A549 (cell line): ENCODE data around the gene TSPAN5. TPM values are rescaled to one million over a fixed set of nuclear protein-coding genes. Genes with fewer than 3 reads are reported as not detected.
A peak's percentile ranks its signal among the peaks of the same experiment; 100 is the strongest.
"Not testable (repeated sequence)": the region's sequence is repeated elsewhere in the genome, so short reads cannot be mapped to it uniquely, and the experiment has no call there.

ENCODE experiments used
- ATAC-seq, 2 experiments: fragments of 200-7000 bp in 1 of 2; fragments of >200 bp in 1 of 2; cut with Nextera tagmentation in 1 of 2; cut with Tn5 transposase in 1 of 2; 3 replicates each; pipeline versions ENCODE4 v1.8.0 to v1.9.1; 2018 to 2020; ENCODE audit warnings: mild to moderate bottlenecking in 1 of 2, moderate library complexity in 1 of 2
- CTCF ChIA-PET: fragments of 300-600 bp; sonication (Branson Sonifier 250); formaldehyde crosslinking; extraction: SDS; loops from one replicate; lab custom pipeline; 2021; ENCODE audit warnings: antibody characterized with exemption, inconsistent platforms; lab: Yijun Ruan, JAX
- POLR2A ChIA-PET: fragments of 350-600 bp; formaldehyde crosslinking; extraction: SDS; loops from one replicate; lab custom pipeline; 2021; ENCODE audit warnings: antibody characterized with exemption, inconsistent platforms; lab: Yijun Ruan, JAX
- DNase-seq, 2 experiments: peaks; one replicate each; pipeline versions ENCODE4 v3.0.0 to v3.0.0-alpha.2; 2011 to 2016; ENCODE audit warnings: low read depth in 1 of 2, low spot score in 1 of 2
- FAIRE-seq: peaks from 2 replicates; lab custom pipeline; 2011; peaks lifted over from hg19 to GRCh38; lab: Jason Lieb, UNC
- H3K27ac ChIP-seq, 2 experiments: fragments of >200 bp; sonication (Bioruptor Twin); formaldehyde crosslinking; 3 replicates each; pipeline ENCODE4 v1.5.1; 2016 to 2017
- H3K4me1 ChIP-seq: fragments of >200 bp; sonication (Bioruptor Twin); formaldehyde crosslinking; 3 replicates; pipeline ENCODE4 v1.6.1; 2016
- H3K4me2 ChIP-seq: fragments of >200 bp; sonication (Bioruptor Twin); formaldehyde crosslinking; 3 replicates; pipeline ENCODE4 v1.6.1; 2016
- H3K4me3 ChIP-seq: fragments of >200 bp; sonication (Bioruptor Twin); formaldehyde crosslinking; 3 replicates; pipeline ENCODE4 v1.5.1; 2016
- H3K9me3 ChIP-seq: fragments of >200 bp; sonication (Bioruptor Twin); formaldehyde crosslinking; 3 replicates; pipeline ENCODE4 v1.6.1; 2016
- BCL3 ChIP-seq: fragments of >200 bp; sonication (Bioruptor Twin); formaldehyde crosslinking; IDR thresholded peaks from 3 replicates; pipeline ENCODE4 v1.6.1; 2016
- CBX2 ChIP-seq: fragments of 200-600 bp; sonication (generic); IDR thresholded peaks from 2 replicates; pipeline ENCODE4 v1.6.1; 2016; ENCODE audit warnings: low read depth, mild to moderate bottlenecking, borderline replicate concordance
- CHD2 ChIP-seq: fragments of 150-350 bp; IDR thresholded peaks from 2 replicates; pipeline ENCODE4 v1.6.1; 2014; ENCODE audit warnings: low read length; ENCODE audit not compliant: partially characterized antibody
- CTCF ChIP-seq: fragments of >200 bp; sonication (Bioruptor Twin); formaldehyde crosslinking; IDR thresholded peaks from 3 replicates; pipeline ENCODE4 v1.5.1; 2016
- EHMT2 ChIP-seq: fragments of 200-600 bp; sonication (generic); IDR thresholded peaks from 2 replicates; pipeline ENCODE4 v1.6.1; 2016; ENCODE audit warnings: antibody characterized with exemption, low read depth, mild to moderate bottlenecking, moderate library complexity
- EP300 ChIP-seq, 2 experiments: fragments of >200 bp; sonication (Bioruptor Twin); formaldehyde crosslinking; IDR thresholded peaks; 2 replicates in 1 of 2; 3 replicates in 1 of 2; pipeline ENCODE4 v1.6.1; 2016 to 2017
- GATA3 ChIP-seq: IDR thresholded peaks from 2 replicates; pipeline ENCODE4 v1.6.1; 2012; ENCODE audit warnings: borderline replicate concordance
- HEYL ChIP-seq: fragments of 250-450 bp; sonication (Bioruptor Pico); IDR thresholded peaks from 2 replicates; pipeline ENCODE4 v1.8.0; 2021; ENCODE audit warnings: mild to moderate bottlenecking, moderate library complexity
- JUNB ChIP-seq: fragments of >200 bp; sonication (Bioruptor Twin); formaldehyde crosslinking; IDR thresholded peaks from 2 replicates; pipeline ENCODE4 v1.6.1; 2016
- MAZ ChIP-seq: fragments of 150-350 bp; IDR thresholded peaks from 2 replicates; pipeline ENCODE4 v1.6.1; 2014; ENCODE audit warnings: antibody characterized with exemption, low read depth, low read length, borderline replicate concordance
- PHF8 ChIP-seq: fragments of 200-600 bp; sonication (generic); IDR thresholded peaks from 2 replicates; pipeline ENCODE4 v1.6.1; 2016; ENCODE audit warnings: low read depth, mild to moderate bottlenecking, antibody characterized with exemption, moderate library complexity, borderline replicate concordance
- RAD21 ChIP-seq, 2 experiments: fragments of >200 bp in 1 of 2; sonication (Bioruptor Twin) in 1 of 2; formaldehyde crosslinking in 1 of 2; IDR thresholded peaks in 1 of 2; conservative IDR thresholded peaks in 1 of 2; 2 replicates in 1 of 2; 3 replicates in 1 of 2; pipeline ENCODE4 v1.6.1; 2012 to 2018; ENCODE audit warnings: inconsistent platforms in 1 of 2
- SMC3 ChIP-seq: fragments of >200 bp; sonication (Bioruptor Twin); formaldehyde crosslinking; IDR thresholded peaks from 3 replicates; pipeline ENCODE4 v1.6.1; 2018; ENCODE audit warnings: inconsistent platforms
- WGBS: methylation state at CpG from one replicate; pipeline ENCODE4 v1.1.6; 2017; ENCODE audit errors: missing lambda C conversion rate; 5-methylcytosine and 5-hydroxymethylcytosine counted together
- polyA plus RNA-seq, 4 experiments: library from polyadenylated mRNA; depleted of rRNA in 3 of 4; stranded (reverse); fragments of >200 nt; fragmentation: RNase III in 1 of 4; extraction: RNeasy Plus Mini Kit Qiagen cat#74134 plus additional on column Dnase treatment in 1 of 4; gene quantifications; 2 replicates in 3 of 4; 3 replicates in 1 of 4; pipeline ENCODE4 v1.2.3, GENCODE V29; 2011 to 2017
- TF ChIP-seq, protein P1 (sequence below): IDR thresholded peaks from 2 replicates; pipeline ENCODE4 v1.6.1; 2012
- TF ChIP-seq, protein P2 (sequence below): fragments of 250-450 bp; sonication (Bioruptor Pico); IDR thresholded peaks from 2 replicates; pipeline ENCODE4 v1.5.0; 2021; ENCODE audit warnings: mild to moderate bottlenecking, moderate library complexity, borderline replicate concordance

TSPAN5 gene
- polyA plus RNA-seq, 2 of the 4 experiments (the other 2 are of a cell fraction): 9.5 to 12.4 TPM

DNA sequence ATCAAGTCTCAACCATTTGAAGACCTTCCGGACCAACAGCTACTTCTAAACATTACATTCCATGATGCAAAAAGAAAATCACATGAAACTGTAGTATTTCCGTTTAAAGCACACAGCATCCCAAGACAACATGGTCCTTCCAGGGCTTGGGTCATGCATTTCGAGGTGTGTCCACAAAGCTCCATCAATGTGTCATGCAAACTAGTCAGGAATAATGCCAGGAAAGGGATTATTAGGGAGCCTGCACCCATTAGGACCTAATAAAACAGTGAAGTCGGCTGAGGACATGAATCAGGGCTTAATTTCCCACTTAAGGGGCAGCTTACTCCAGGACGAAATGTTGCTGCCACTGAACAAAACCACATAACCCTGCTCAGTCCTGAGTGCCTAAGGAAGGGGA, 177.9 kb downstream of the TSPAN5 start (continued):
- TF ChIP-seq, protein P1, sequence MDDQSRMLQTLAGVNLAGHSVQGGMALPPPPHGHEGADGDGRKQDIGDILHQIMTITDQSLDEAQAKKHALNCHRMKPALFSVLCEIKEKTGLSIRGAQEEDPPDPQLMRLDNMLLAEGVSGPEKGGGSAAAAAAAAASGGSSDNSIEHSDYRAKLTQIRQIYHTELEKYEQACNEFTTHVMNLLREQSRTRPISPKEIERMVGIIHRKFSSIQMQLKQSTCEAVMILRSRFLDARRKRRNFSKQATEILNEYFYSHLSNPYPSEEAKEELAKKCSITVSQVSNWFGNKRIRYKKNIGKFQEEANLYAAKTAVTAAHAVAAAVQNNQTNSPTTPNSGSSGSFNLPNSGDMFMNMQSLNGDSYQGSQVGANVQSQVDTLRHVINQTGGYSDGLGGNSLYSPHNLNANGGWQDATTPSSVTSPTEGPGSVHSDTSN: no peak
- TF ChIP-seq EP300 (IDR thresholded peaks at IDR 0.05) (no peak), HEYL (CRISPR knock-in tag) (no peak)

DNA sequence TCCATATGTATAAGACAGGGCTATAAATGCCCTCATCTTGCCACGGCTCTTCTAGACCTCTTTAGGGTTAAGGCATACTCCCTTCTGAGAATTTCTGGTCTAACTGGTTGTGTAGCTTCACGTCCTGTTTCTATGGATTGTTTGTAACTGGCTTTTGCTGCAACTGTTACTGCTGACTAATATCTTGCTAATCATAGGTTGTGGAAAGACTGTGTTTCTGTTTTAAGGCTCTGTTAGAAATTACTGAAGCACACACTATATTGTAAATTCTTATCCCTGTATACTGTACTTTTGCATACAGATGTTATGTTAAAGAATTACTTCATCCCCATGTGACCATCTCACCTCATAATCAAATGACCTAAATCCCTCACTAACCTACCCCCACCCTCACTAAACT, 178.8 kb downstream of the TSPAN5 start:
- H3K4me1 ChIP-seq: peaks cover 40% of the 10 kb centered on the region
- 55% methylated on average over 2 of the region's 2 CpGs for WGBS
- H3K9me3 ChIP-seq, FAIRE-seq, H3K4me3 ChIP-seq, H3K4me2 ChIP-seq, DNase-seq, POLR2A ChIA-PET, H3K27ac ChIP-seq, ATAC-seq: not testable (repeated sequence)
- CTCF ChIA-PET: interaction anchor here (1.6 kb wide), 1 partner anchor 12 kb away, joined by 8 read pairs; no protein-coding TSS in a partner anchor

DNA sequence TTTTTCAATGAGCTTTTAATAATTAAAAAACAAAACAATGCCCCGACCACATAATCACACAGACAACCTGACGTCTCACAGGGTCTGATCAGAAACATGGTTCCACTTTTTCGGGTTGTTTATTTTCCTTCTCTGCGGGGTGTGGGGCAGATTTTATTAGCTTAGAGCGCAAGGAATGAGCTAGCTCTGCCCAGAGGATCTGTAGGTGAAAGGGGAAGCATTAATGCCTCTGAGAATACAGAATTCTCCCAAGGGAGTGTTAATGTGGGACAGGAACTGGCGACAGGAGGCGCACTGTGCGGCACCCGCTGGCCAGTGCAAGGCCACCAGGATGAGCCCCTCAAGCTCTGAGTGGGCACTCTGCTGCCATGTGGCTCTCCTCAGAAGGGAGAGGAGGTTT, 181.5 kb downstream of the TSPAN5 start:
- FAIRE-seq (no peak), DNase-seq (no peak), ATAC-seq (no peak)
- ChIA-PET CTCF (interaction anchor here (2.3 kb wide), 1 partner anchor 9 kb away, joined by 18 read pairs; no protein-coding TSS in a partner anchor), POLR2A (no interaction called here)
- TF ChIP-seq BCL3 (no peak), PHF8 (no peak), HEYL (CRISPR knock-in tag) (no peak), MAZ (no peak), CHD2 (no peak), RAD21 (conservative IDR thresholded peaks at IDR 0.05 in 1 of 2, IDR thresholded peaks at IDR 0.05 in 1 of 2) (no peak), EHMT2 (no peak), SMC3 (no peak), CTCF (no peak), JUNB (no peak), GATA3 (no peak), CBX2 (no peak)
- TF ChIP-seq, protein P2, sequence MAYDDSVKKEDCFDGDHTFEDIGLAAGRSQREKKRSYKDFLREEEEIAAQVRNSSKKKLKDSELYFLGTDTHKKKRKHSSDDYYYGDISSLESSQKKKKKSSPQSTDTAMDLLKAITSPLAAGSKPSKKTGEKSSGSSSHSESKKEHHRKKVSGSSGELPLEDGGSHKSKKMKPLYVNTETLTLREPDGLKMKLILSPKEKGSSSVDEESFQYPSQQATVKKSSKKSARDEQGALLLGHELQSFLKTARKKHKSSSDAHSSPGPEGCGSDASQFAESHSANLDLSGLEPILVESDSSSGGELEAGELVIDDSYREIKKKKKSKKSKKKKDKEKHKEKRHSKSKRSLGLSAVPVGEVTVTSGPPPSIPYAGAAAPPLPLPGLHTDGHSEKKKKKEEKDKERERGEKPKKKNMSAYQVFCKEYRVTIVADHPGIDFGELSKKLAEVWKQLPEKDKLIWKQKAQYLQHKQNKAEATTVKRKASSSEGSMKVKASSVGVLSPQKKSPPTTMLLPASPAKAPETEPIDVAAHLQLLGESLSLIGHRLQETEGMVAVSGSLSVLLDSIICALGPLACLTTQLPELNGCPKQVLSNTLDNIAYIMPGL: no peak
- no peaks in the 10 kb centered on the region for H3K9me3 ChIP-seq
- no peak overlapping the region for H3K4me2 ChIP-seq
- H3K27ac ChIP-seq: 0 out of 6 replicates have a peak overlapping the region, but pooled peaks of 1 of the 2 experiments have one; percentile 29
- 94% methylated on average over 9 of the region's 9 CpGs for WGBS
- H3K4me3 ChIP-seq: no peak overlapping the region
- H3K4me1 ChIP-seq: peaks cover 19% of the 10 kb centered on the region
